Measurements from ENCODE around the gene RNF223.
A peak's percentile ranks its signal among the peaks of the same experiment; 100 is the strongest.

Gene RNF223

GRCh38 chr1:1074631-1075147, 583 bp upstream of the RNF223 start:
- DNase-seq (ENCODE audit: low read depth, low spot score): no peak
- no peak for TF ChIP-seq CTCF (IDR thresholded peaks at IDR 0.05; ENCODE audit: insufficient read depth, low read length, missing control alignments)
- ChIA-PET POLR2A (no interaction called here), CTCF (interaction anchor here (2.6 kb wide), 1 partner anchor 11 kb away, joined by 12 read pairs; no protein-coding TSS in a partner anchor)
- H3K4me3 ChIP-seq (ENCODE audit: low read depth, low read length): no peak overlapping the region

- TF ChIP-seq CTCF (IDR thresholded peaks at IDR 0.05; ENCODE audit: insufficient read depth, low read length, missing control alignments): no peak
- no peak overlapping the region for H3K4me3 ChIP-seq (ENCODE audit: low read depth, low read length)
- no peak for DNase-seq (ENCODE audit: low read depth, low spot score)
- ChIA-PET POLR2A (no interaction called here), CTCF (interaction anchor here (0.8 to 1.6 kb wide), 2 partner anchors 9 to 14 kb away, joined by 3 to 6 read pairs; no protein-coding TSS in a partner anchor)
These were observed 1.0 kb downstream of the RNF223 start for GRCh38 chr1:1072849-1073742.

GRCh38 chr1:1072299-1072848, 1.7 kb downstream of the RNF223 start:
- POLR2A ChIA-PET: no interaction called here
- TF ChIP-seq CTCF (IDR thresholded peaks at IDR 0.05; ENCODE audit: insufficient read depth, low read length, missing control alignments): no peak
- no peak for DNase-seq (ENCODE audit: low read depth, low spot score)
- CTCF ChIA-PET: interaction anchor here (0.8 to 1.6 kb wide), 3 partner anchors 8 to 88 kb away, joined by 3 to 6 read pairs (median 3); no protein-coding TSS in a partner anchor
- H3K4me3 ChIP-seq (ENCODE audit: low read depth, low read length): no peak overlapping the region

- no peak overlapping the region for H3K4me3 ChIP-seq (ENCODE audit: low read depth, low read length)
- no peak for TF ChIP-seq CTCF (IDR thresholded peaks at IDR 0.05; ENCODE audit: insufficient read depth, low read length, missing control alignments)
- ChIA-PET POLR2A (no interaction called here), CTCF (interaction anchor here (1.1 to 1.6 kb wide), 2 partner anchors 8 to 87 kb away, joined by 3 to 6 read pairs; no protein-coding TSS in a partner anchor)
- DNase-seq (ENCODE audit: low read depth, low spot score): no peak
These were observed 2.4 kb downstream of the RNF223 start for GRCh38 chr1:1071486-1072298.

GRCh38 chr1:1069711-1070676, 4.1 kb downstream of the RNF223 start:
- no peak for DNase-seq (ENCODE audit: low read depth, low spot score)
- TF ChIP-seq CTCF (IDR thresholded peaks at IDR 0.05; ENCODE audit: insufficient read depth, low read length, missing control alignments): no peak
- H3K4me3 ChIP-seq (ENCODE audit: low read depth, low read length): peak overlapping the region; percentile 85; the same call in 1 of the 2 replicates
- CTCF ChIA-PET: interaction anchor here (1.6 kb wide), 1 partner anchor 86 kb away, joined by 4 read pairs; no protein-coding TSS in a partner anchor
- POLR2A ChIA-PET: no interaction called here
